AG20443 (cell line): ENCODE data around the gene KPNA6.
"Not testable (repeated sequence)": the region's sequence is repeated elsewhere in the genome, so short reads cannot be mapped to it uniquely, and the experiment has no call there.

Experiments used
- DNase-seq: peaks from one replicate; pipeline ENCODE4 v3.0.0; 2012; ENCODE audit warnings: low spot score, mixed read lengths

The KPNA6 gene

GRCh38 chr1:32142446-32143301, 34.8 kb downstream of the KPNA6 start:
- DNase-seq: peak; percentile 94

GRCh38 chr1:32143302-32143695, 35.4 kb downstream of the KPNA6 start:
- DNase-seq: not testable (repeated sequence)

- no peak for DNase-seq
Observed at GRCh38 chr1:32144033-32144432, 36.2 kb downstream of the KPNA6 start.

- DNase-seq: not testable (repeated sequence)
Observed at GRCh38 chr1:32147799-32148198, 39.9 kb downstream of the KPNA6 start.

- no peak for DNase-seq
Observed at GRCh38 chr1:32150847-32151246, 43.0 kb downstream of the KPNA6 start.

- DNase-seq: peak; percentile 52
Observed at GRCh38 chr1:32151319-32151787, 43.5 kb downstream of the KPNA6 start.

GRCh38 chr1:32159189-32159588, 51.3 kb downstream of the KPNA6 start:
- no peak for DNase-seq

- no peak for DNase-seq
Observed at GRCh38 chr1:32163405-32163804, 55.5 kb downstream of the KPNA6 start.

GRCh38 chr1:32165633-32166032, 57.8 kb downstream of the KPNA6 start:
- DNase-seq: not testable (repeated sequence)

- no peak for DNase-seq
Observed at GRCh38 chr1:32170991-32171390, 63.1 kb downstream of the KPNA6 start.

GRCh38 chr1:32172621-32173245, 64.9 kb downstream of the KPNA6 start:
- peak; percentile 25 for DNase-seq

- no peak for DNase-seq
Observed at GRCh38 chr1:32178380-32179192, 70.7 kb downstream of the KPNA6 start.

GRCh38 chr1:32179193-32179442, 71.3 kb downstream of the KPNA6 start:
- no peak for DNase-seq

GRCh38 chr1:32179443-32180185, 71.8 kb downstream of the KPNA6 start, which contains the start of gene TXLNA:
Gene TXLNA (plus strand): TSS chr1:32179675. CDS start chr1:32180346, 671 bp downstream.
- DNase-seq: peak; percentile 99

GRCh38 chr1:32180186-32181060, 72.6 kb downstream of the KPNA6 start:
- peak; percentile 74 for DNase-seq

GRCh38 chr1:32181065-32181464, 73.2 kb downstream of the KPNA6 start:
- DNase-seq: no peak

GRCh38 chr1:32181563-32181962, 73.7 kb downstream of the KPNA6 start:
- DNase-seq: no peak

GRCh38 chr1:32182060-32182459, 74.2 kb downstream of the KPNA6 start:
- no peak for DNase-seq

- no peak for DNase-seq
Observed at GRCh38 chr1:32184650-32185049, 76.8 kb downstream of the KPNA6 start.

GRCh38 chr1:32186077-32186476, 78.2 kb downstream of the KPNA6 start:
- no peak for DNase-seq

- no peak for DNase-seq
Observed at GRCh38 chr1:32186491-32186890, 78.6 kb downstream of the KPNA6 start.
